ENCODE measurements around the gene MT1HL1. TPM values are rescaled to one million over a fixed set of nuclear protein-coding genes. Genes with fewer than 3 reads are reported as not detected.

The MT1HL1 gene
- polyA plus RNA-seq, 3 donors: not detected

- Histone ChIP-seq H3K27ac (ENCODE audit: low read depth in 1 of 2, low read length in 2 of 2) (no peak overlapping the region), H3K9ac (ENCODE audit: insufficient read depth, low read length, poor library complexity, severe bottlenecking) (no peak overlapping the region), H3K36me3 (replicated peaks in 1 of 2; ENCODE audit: control insufficient read depth in 1 of 2, insufficient read depth in 2 of 2, low read length in 2 of 2) (no peaks in the 10 kb centered on the region), H3K79me2 (ENCODE audit: insufficient read depth, low read length) (no peaks in the 10 kb centered on the region), H3K4me2 (replicated peaks; ENCODE audit: extremely low read depth, low read length, poor library complexity, severe bottlenecking) (no peak overlapping the region), H3K4me1 (ENCODE audit: control insufficient read depth in 1 of 2, insufficient read depth in 2 of 2, low read length in 2 of 2) (no peaks in the 10 kb centered on the region), H3K4me3 (replicated peaks in 1 of 3; ENCODE audit: low read depth in 2 of 3, low read length in 3 of 3) (no peak overlapping the region), H3K27me3 (ENCODE audit: control insufficient read depth in 2 of 2, insufficient read depth in 2 of 2, low read length in 2 of 2) (peaks cover 43 to 57% of the 10 kb centered on the region in 2 donors), H2AFZ (ENCODE audit: insufficient read depth, low read depth, low read length, poor library complexity, severe bottlenecking) (no peak overlapping the region), H4K20me1 (ENCODE audit: insufficient read depth, low read length) (no peaks in the 10 kb centered on the region), H3K9me3 (replicated peaks in 1 of 2; ENCODE audit: control insufficient read depth in 1 of 2, insufficient read depth in 1 of 2, low read length in 2 of 2) (peaks cover 0 to 8% of the 10 kb centered on the region in 2 donors)
- peak overlapping the region in 1 of 2 donors; percentile 47 for H3K4me3 Mint-ChIP-seq
- peaks cover 42 to 56% (median 53%) of the 10 kb centered on the region in 3 donors for H3K27me3 Mint-ChIP-seq (ENCODE audit: low read depth in 3 of 3)
- no CpG with 5 or more reads among the region's 10 CpGs for WGBS (ENCODE audit: insufficient coverage)
- peaks cover 0 to 6% (median 3%) of the 10 kb centered on the region in 7 donors for H3K9me3 Mint-ChIP-seq
- no peak for TF ChIP-seq CTCF (IDR thresholded peaks at IDR 0.05)
- no peaks in the 10 kb centered on the region for H3K36me3 Mint-ChIP-seq
- no peaks in the 10 kb centered on the region for H3K4me1 Mint-ChIP-seq
- DNase-seq: no peak
- no peak overlapping the region for H3K27ac Mint-ChIP-seq
- intact Hi-C loops (cut with micrococcal nuclease): no loop called here
These were observed 36.6 kb upstream of the MT1HL1 start for GRCh38 chr1:237040823-237041222.

GRCh38 chr1:237038211-237038610, 34.0 kb upstream of the MT1HL1 start:
- Mint-ChIP-seq H3K27me3 (ENCODE audit: low read depth in 3 of 3) (peaks cover 22 to 32% (median 28%) of the 10 kb centered on the region in 3 donors), H3K36me3 (no peaks in the 10 kb centered on the region), H3K4me3 (no peak overlapping the region), H3K27ac (no peak overlapping the region), H3K4me1 (no peaks in the 10 kb centered on the region), H3K9me3 (peaks cover 0 to 6% (median 2%) of the 10 kb centered on the region in 7 donors)
- Histone ChIP-seq H3K4me3 (replicated peaks in 1 of 3; ENCODE audit: low read depth in 2 of 3, low read length in 3 of 3) (no peak overlapping the region), H3K4me2 (replicated peaks; ENCODE audit: extremely low read depth, low read length, poor library complexity, severe bottlenecking) (no peak overlapping the region), H3K36me3 (replicated peaks in 1 of 2; ENCODE audit: control insufficient read depth in 1 of 2, insufficient read depth in 2 of 2, low read length in 2 of 2) (no peaks in the 10 kb centered on the region), H3K4me1 (ENCODE audit: control insufficient read depth in 1 of 2, insufficient read depth in 2 of 2, low read length in 2 of 2) (no peaks in the 10 kb centered on the region), H3K27me3 (ENCODE audit: control insufficient read depth in 2 of 2, insufficient read depth in 2 of 2, low read length in 2 of 2) (peaks cover 21 to 31% of the 10 kb centered on the region in 2 donors), H4K20me1 (ENCODE audit: insufficient read depth, low read length) (no peaks in the 10 kb centered on the region), H2AFZ (ENCODE audit: insufficient read depth, low read depth, low read length, poor library complexity, severe bottlenecking) (no peak overlapping the region), H3K9me3 (replicated peaks in 1 of 2; ENCODE audit: control insufficient read depth in 1 of 2, insufficient read depth in 1 of 2, low read length in 2 of 2) (peaks cover 0 to 7% of the 10 kb centered on the region in 2 donors), H3K27ac (ENCODE audit: low read depth in 1 of 2, low read length in 2 of 2) (no peak overlapping the region), H3K79me2 (ENCODE audit: insufficient read depth, low read length) (no peaks in the 10 kb centered on the region), H3K9ac (ENCODE audit: insufficient read depth, low read length, poor library complexity, severe bottlenecking) (no peak overlapping the region)
- DNase-seq: no peak
- 100% methylated on average over 3 of the region's 6 CpGs for WGBS (ENCODE audit: insufficient coverage)
- no peak for TF ChIP-seq CTCF (IDR thresholded peaks at IDR 0.05)
- intact Hi-C loops (cut with micrococcal nuclease): no loop called here

All from CD14-positive monocyte (primary cell).